Loucy (cell line): ENCODE measurements around the gene FHIT.

Experiments
- H2AFZ ChIP-seq: fragments of 200-600 bp; sonication (generic); 2 replicates; pipeline ENCODE4 v1.6.0; 2016; ENCODE audit warnings: antibody characterized with exemption, mild to moderate bottlenecking, low read length, moderate library complexity
- H3F3A ChIP-seq: fragments of 200-600 bp; 2 replicates; pipeline ENCODE4 v1.6.0; 2016; ENCODE audit warnings: antibody characterized with exemption, low read depth, mild to moderate bottlenecking
- H3K27me3 ChIP-seq: fragments of 200-600 bp; sonication (generic); 2 replicates; pipeline ENCODE4 v1.6.1; 2014; ENCODE audit warnings: low read length, mild to moderate bottlenecking; ENCODE audit not compliant: insufficient read depth, poor library complexity, severe bottlenecking
- H3K36me3 ChIP-seq: fragments of 200-600 bp; sonication (generic); 2 replicates; pipeline ENCODE4 v1.6.1; 2016; ENCODE audit warnings: low read length; ENCODE audit not compliant: insufficient read depth
- H3K4me1 ChIP-seq: fragments of 200-600 bp; sonication (generic); 2 replicates; pipeline ENCODE4 v1.5.1; 2014; ENCODE audit warnings: low read length, mild to moderate bottlenecking; ENCODE audit not compliant: insufficient read depth, poor library complexity, severe bottlenecking
- H3K4me2 ChIP-seq: fragments of 200-600 bp; sonication (generic); 2 replicates; pipeline ENCODE4 v1.6.0; 2014; ENCODE audit warnings: antibody characterized with exemption, low read length, low read depth, mild to moderate bottlenecking; ENCODE audit not compliant: poor library complexity, severe bottlenecking
- H3K4me3 ChIP-seq: fragments of 200-600 bp; sonication (generic); 2 replicates; pipeline ENCODE4 v1.5.1; 2014; ENCODE audit warnings: low read length, mild to moderate bottlenecking, mixed read lengths; ENCODE audit not compliant: poor library complexity, severe bottlenecking
- H3K79me2 ChIP-seq: fragments of 200-600 bp; sonication (generic); 2 replicates; pipeline ENCODE4 v1.6.1; 2014; ENCODE audit warnings: low read length; ENCODE audit not compliant: insufficient read depth
- H3K9ac ChIP-seq: fragments of 200-600 bp; sonication (generic); 2 replicates; pipeline ENCODE4 v1.6.0; 2014; ENCODE audit warnings: mild to moderate bottlenecking, low read depth, low read length, moderate library complexity; ENCODE audit not compliant: poor library complexity, severe bottlenecking
- H3K9me2 ChIP-seq: fragments of 200-600 bp; sonication (generic); replicated peaks from 2 replicates; pipeline ENCODE4 v1.6.1; 2016; ENCODE audit warnings: low read depth, low read length, mixed read lengths
- H3K9me3 ChIP-seq: fragments of 200-600 bp; sonication (generic); 2 replicates; pipeline ENCODE4 v1.6.1; 2014; ENCODE audit warnings: mild to moderate bottlenecking, antibody characterized with exemption, low read length, low read depth; ENCODE audit not compliant: insufficient read depth
- H4K20me1 ChIP-seq: fragments of 200-600 bp; sonication (generic); 2 replicates; pipeline ENCODE4 v1.6.0; 2014; ENCODE audit warnings: antibody characterized with exemption, low read length, mild to moderate bottlenecking; ENCODE audit not compliant: insufficient read depth, poor library complexity, severe bottlenecking
- EZH2phosphoT487 ChIP-seq: fragments of 200-600 bp; IDR thresholded peaks from 2 replicates; pipeline ENCODE4 v1.6.1; 2018; ENCODE audit warnings: antibody characterized with exemption, mild to moderate bottlenecking, moderate library complexity, borderline replicate concordance
- TF ChIP-seq, protein P1 (sequence below): fragments of 200-600 bp; sonication (generic); conservative IDR thresholded peaks from 2 replicates; pipeline ENCODE4 v1.5.1; 2014; ENCODE audit warnings: mild to moderate bottlenecking, antibody characterized with exemption, low read length

Gene FHIT

DNA sequence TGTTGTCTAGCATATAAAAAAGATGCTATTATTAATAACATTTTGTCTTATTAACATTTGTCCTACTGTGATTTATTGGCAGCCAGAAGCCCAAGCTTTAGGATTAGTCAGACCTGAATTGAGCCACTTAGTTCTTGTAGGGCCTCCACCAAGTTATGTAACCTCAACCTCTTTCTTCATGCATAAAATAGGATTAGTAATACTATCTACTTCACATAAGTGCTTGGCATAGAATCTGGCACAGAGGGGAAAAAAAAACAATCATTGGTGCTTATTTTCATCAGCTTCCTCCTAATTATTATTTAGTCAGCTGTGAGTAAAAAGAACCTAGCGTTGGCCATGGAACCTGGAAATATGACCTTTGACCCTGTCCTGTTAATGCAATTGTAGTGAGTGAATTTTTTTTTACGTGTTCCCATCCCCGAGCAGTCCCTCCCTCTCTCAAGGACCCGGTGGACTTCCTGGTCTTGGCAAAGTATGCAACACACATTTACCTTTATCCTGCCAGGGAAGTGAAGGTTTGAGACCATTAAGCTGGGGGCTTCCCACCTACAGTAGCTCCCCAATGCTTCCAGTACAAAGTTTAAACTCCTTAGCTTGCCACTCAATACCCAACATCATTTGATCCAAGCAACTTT lies 136.8 kb downstream of the FHIT start:
- Histone ChIP-seq H3K4me2 (no peak overlapping the region), H3K9me3 (no peaks in the 10 kb centered on the region), H3K4me3 (no peak overlapping the region), H3K79me2 (no peaks in the 10 kb centered on the region), H2AFZ (no peak overlapping the region), H4K20me1 (no peaks in the 10 kb centered on the region), H3F3A (no peaks in the 10 kb centered on the region), H3K4me1 (peaks cover 27% of the 10 kb centered on the region), H3K9me2 (no peaks in the 10 kb centered on the region), H3K27me3 (no peaks in the 10 kb centered on the region), H3K9ac (no peak overlapping the region), H3K36me3 (no peaks in the 10 kb centered on the region)
- TF ChIP-seq EZH2phosphoT487, result no peak
- TF ChIP-seq, protein P1, sequence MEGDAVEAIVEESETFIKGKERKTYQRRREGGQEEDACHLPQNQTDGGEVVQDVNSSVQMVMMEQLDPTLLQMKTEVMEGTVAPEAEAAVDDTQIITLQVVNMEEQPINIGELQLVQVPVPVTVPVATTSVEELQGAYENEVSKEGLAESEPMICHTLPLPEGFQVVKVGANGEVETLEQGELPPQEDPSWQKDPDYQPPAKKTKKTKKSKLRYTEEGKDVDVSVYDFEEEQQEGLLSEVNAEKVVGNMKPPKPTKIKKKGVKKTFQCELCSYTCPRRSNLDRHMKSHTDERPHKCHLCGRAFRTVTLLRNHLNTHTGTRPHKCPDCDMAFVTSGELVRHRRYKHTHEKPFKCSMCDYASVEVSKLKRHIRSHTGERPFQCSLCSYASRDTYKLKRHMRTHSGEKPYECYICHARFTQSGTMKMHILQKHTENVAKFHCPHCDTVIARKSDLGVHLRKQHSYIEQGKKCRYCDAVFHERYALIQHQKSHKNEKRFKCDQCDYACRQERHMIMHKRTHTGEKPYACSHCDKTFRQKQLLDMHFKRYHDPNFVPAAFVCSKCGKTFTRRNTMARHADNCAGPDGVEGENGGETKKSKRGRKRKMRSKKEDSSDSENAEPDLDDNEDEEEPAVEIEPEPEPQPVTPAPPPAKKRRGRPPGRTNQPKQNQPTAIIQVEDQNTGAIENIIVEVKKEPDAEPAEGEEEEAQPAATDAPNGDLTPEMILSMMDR, result no peak

DNA sequence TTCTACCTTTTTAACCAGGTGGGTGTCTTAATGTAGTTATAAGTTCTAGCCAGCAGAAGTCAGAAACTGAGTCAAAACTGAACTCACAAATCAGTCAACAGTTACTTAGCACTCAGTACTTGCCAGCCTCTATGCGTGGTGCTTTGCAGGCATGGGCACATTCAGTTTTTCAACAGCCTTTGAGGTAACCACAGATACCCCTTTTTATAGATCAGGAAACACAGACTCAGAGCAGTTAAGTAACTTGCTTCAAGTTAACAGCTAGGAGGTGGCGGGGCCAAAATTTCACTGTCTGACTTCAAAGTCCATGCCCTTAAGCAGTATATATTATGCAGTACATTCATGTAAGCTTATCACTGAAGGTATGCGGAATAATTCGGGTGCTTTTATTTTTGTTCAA lies 139.4 kb downstream of the FHIT start:
- H3K4me3 ChIP-seq, result no peak overlapping the region
- H3F3A ChIP-seq, result no peaks in the 10 kb centered on the region
- no peak for TF ChIP-seq EZH2phosphoT487
- TF ChIP-seq, protein P1, result no peak

DNA sequence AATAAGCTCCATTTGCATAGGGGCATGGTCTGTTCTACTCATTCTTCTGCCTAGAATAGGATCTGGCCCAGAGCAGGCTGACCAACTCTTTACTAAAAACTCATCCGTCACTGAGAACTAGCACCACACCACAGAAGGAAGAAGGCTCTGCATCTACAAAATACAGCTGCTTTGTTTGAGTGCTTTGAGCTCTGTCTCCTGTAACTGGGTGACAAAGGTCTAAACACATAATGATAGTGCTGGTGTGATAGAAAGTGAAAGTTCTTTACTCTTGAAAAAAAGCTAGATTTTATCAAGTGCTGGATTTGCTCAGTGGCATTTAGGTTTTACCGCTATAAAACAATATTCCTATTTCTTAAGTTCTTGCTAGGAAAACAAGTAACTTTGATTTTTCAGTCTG lies 140.7 kb downstream of the FHIT start:
- Histone ChIP-seq H3K4me1 (peaks cover 27% of the 10 kb centered on the region), H3K9me3 (no peaks in the 10 kb centered on the region), H3F3A (no peaks in the 10 kb centered on the region), H3K4me3 (no peak overlapping the region), H3K27me3 (no peaks in the 10 kb centered on the region), H3K4me2 (peak overlapping the region; percentile 10), H2AFZ (no peak overlapping the region), H3K36me3 (no peaks in the 10 kb centered on the region), H3K9me2 (no peaks in the 10 kb centered on the region), H4K20me1 (no peaks in the 10 kb centered on the region), H3K9ac (no peak overlapping the region), H3K79me2 (no peaks in the 10 kb centered on the region)
- TF ChIP-seq, protein P1, result no peak
- TF ChIP-seq EZH2phosphoT487, result no peak

More for the DNA sequence above, 139.4 kb downstream of the FHIT start:
- Histone ChIP-seq H3K36me3 (no peaks in the 10 kb centered on the region), H3K9me2 (no peaks in the 10 kb centered on the region), H3K9ac (no peak overlapping the region), H3K4me1 (peaks cover 27% of the 10 kb centered on the region), H4K20me1 (no peaks in the 10 kb centered on the region), H3K79me2 (no peaks in the 10 kb centered on the region), H3K27me3 (no peaks in the 10 kb centered on the region), H3K9me3 (no peaks in the 10 kb centered on the region), H3K4me2 (peak overlapping the region; percentile 5), H2AFZ (no peak overlapping the region)
